Superior temporal gyrus (tissue), 1 donor: ENCODE data around the gene LHX4.

ENCODE experiments used
- DNase-seq: peaks from one replicate; pipeline ENCODE4 v3.0.0-alpha.2; 2016; ENCODE audit errors: extremely low spot score

The LHX4 gene

GRCh38 chr1:180227861-180228647 lies 2.0 kb upstream of the LHX4 start:
- no peak for DNase-seq

- DNase-seq = no peak
Observed at GRCh38 chr1:180228648-180229482, 1.2 kb upstream of the LHX4 start.

GRCh38 chr1:180230416-180230790 lies 339 bp downstream of the LHX4 start:
- no peak for DNase-seq

GRCh38 chr1:180230791-180231505 lies 884 bp downstream of the LHX4 start:
- DNase-seq = no peak

- no peak for DNase-seq
Observed at GRCh38 chr1:180231506-180231921, 1.4 kb downstream of the LHX4 start.

- no peak for DNase-seq
Observed at GRCh38 chr1:180231936-180232335, 1.9 kb downstream of the LHX4 start.

GRCh38 chr1:180232521-180233043 lies 2.5 kb downstream of the LHX4 start:
- DNase-seq = no peak

- DNase-seq = no peak
Observed at GRCh38 chr1:180233191-180234011, 3.3 kb downstream of the LHX4 start.

GRCh38 chr1:180234369-180235076 lies 4.5 kb downstream of the LHX4 start:
- DNase-seq = no peak

- no peak for DNase-seq
Observed at GRCh38 chr1:180235077-180235501, 5.0 kb downstream of the LHX4 start.

GRCh38 chr1:180235502-180236239 lies 5.6 kb downstream of the LHX4 start:
- DNase-seq = no peak

- DNase-seq = no peak
Observed at GRCh38 chr1:180236698-180237509, 6.8 kb downstream of the LHX4 start.

- no peak for DNase-seq
Observed at GRCh38 chr1:180237869-180238476, 7.9 kb downstream of the LHX4 start.

- no peak for DNase-seq
Observed at GRCh38 chr1:180238675-180239074, 8.6 kb downstream of the LHX4 start.

- no peak for DNase-seq
Observed at GRCh38 chr1:180239145-180240096, 9.4 kb downstream of the LHX4 start.

GRCh38 chr1:180241716-180242544 lies 11.9 kb downstream of the LHX4 start:
- DNase-seq = no peak
